Measurements from ENCODE around the gene CASP4.

DNA sequence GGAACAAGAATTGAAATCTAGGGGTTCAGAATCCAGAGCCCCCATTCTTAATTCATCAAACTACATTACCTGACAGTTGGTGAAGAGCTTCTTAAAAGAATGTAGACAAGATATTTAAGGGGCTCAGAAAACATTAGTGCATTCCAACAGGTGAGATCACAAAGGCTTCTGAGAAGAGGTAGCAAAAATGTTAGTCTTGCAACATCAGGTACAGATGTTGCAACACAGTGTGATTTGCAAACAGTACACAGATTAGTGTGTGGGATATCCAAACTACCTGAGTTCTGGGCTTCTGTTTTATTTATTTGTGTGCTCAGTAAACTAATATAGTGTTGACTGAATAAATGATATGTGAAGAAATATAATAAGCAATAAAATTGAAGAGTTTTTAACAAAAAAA is 11.8 kb downstream of the CASP4 start:
- no peak for TF ChIP-seq EP300 (IDR thresholded peaks at IDR 0.05)
- TF ChIP-seq, protein P1, sequence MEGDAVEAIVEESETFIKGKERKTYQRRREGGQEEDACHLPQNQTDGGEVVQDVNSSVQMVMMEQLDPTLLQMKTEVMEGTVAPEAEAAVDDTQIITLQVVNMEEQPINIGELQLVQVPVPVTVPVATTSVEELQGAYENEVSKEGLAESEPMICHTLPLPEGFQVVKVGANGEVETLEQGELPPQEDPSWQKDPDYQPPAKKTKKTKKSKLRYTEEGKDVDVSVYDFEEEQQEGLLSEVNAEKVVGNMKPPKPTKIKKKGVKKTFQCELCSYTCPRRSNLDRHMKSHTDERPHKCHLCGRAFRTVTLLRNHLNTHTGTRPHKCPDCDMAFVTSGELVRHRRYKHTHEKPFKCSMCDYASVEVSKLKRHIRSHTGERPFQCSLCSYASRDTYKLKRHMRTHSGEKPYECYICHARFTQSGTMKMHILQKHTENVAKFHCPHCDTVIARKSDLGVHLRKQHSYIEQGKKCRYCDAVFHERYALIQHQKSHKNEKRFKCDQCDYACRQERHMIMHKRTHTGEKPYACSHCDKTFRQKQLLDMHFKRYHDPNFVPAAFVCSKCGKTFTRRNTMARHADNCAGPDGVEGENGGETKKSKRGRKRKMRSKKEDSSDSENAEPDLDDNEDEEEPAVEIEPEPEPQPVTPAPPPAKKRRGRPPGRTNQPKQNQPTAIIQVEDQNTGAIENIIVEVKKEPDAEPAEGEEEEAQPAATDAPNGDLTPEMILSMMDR (IDR thresholded peaks at IDR 0.05), result no peak
- no peak for TF ChIP-seq POLR2AphosphoS5 (IDR thresholded peaks at IDR 0.05)
- no peak for TF ChIP-seq POLR2A (IDR thresholded peaks at IDR 0.05; ENCODE audit: low read depth)

Measured in esophagus muscularis mucosa (tissue), 4 donors.